Esophagus squamous epithelium (tissue), 5 donors: Measurements from ENCODE around the gene GPC3. TPM values are rescaled to one million over a fixed set of nuclear protein-coding genes. Genes with fewer than 3 reads are reported as not detected.

Experiments used
- DNase-seq: peaks from one replicate; lab custom pipeline; 2025; lab: John Stamatoyannopoulos, UW
- H3K27ac ChIP-seq, 4 donors: fragments of 200-600 bp; sonication (generic); one replicate each; pipeline ENCODE4 v1.5.1; 2016 to 2019; ENCODE audit warnings: mild to moderate bottlenecking in 1 of 4
- H3K27me3 ChIP-seq, 4 donors: fragments of 200-600 bp; sonication (generic); 1 replicate in 3 of 4; 2 replicates in 1 of 4; pipeline versions ENCODE4 v1.5.1 to v1.6.0; 2017 to 2021; ENCODE audit warnings: antibody characterized with exemption in 1 of 4
- H3K36me3 ChIP-seq, 3 donors: fragments of 200-600 bp; sonication (generic); one replicate each; pipeline ENCODE4 v1.5.1; 2016 to 2019
- H3K4me1 ChIP-seq, 3 donors: fragments of 200-600 bp; sonication (generic); one replicate each; pipeline ENCODE4 v1.5.1; 2017 to 2019
- H3K4me3 ChIP-seq, 4 donors: fragments of 200-600 bp; sonication (generic); 1 replicate in 3 of 4; 2 replicates in 1 of 4; pipeline ENCODE4 v1.5.1; 2016 to 2019; ENCODE audit warnings: mild to moderate bottlenecking in 2 of 4, moderate library complexity in 1 of 4
- H3K9me3 ChIP-seq, 3 donors: fragments of 200-600 bp; sonication (generic); one replicate each; pipeline ENCODE4 v1.5.1; 2016 to 2019
- POLR2A ChIP-seq, 4 donors: fragments of 450-650 bp; IDR thresholded peaks; one replicate each; pipeline ENCODE4 v1.6.1; 2017; ENCODE audit warnings: antibody characterized with exemption in 4 of 4, mild to moderate bottlenecking in 4 of 4, moderate library complexity in 3 of 4
- WGBS, 2 donors: methylation state at CpG; one replicate each; pipeline ENCODE4 v1.1.5; 2018; 5-methylcytosine and 5-hydroxymethylcytosine counted together
- intact Hi-C: fragments of 100-400 bp; cut with DNase I; formaldehyde crosslinking; loops from one replicate; pipeline ENCODE4 v1.15.0; 2022
- total RNA-seq, 4 donors: library from RNA; depleted of rRNA; stranded (reverse); fragments of >200 nt; gene quantifications; one replicate each; pipeline ENCODE4 v1.1.0, GENCODE V29; 2016
- TF ChIP-seq, protein P1 (sequence below), 6 experiments: fragments of 450-650 bp in 4 of 6; fragments of 200-600 bp in 2 of 6; sonication (generic) in 2 of 6; IDR thresholded peaks; one replicate each; pipeline ENCODE4 v1.5.1; 2016 to 2019; ENCODE audit warnings: antibody characterized with exemption in 6 of 6, mild to moderate bottlenecking in 4 of 6, moderate library complexity in 4 of 6
- donor health status: DM: yes; HTN: yes; CAD: no.

Gene GPC3
- total RNA-seq, 4 donors from 2014 or later = 0.44 to 2.8 (median 1.7) TPM; not detected in 1

DNA sequence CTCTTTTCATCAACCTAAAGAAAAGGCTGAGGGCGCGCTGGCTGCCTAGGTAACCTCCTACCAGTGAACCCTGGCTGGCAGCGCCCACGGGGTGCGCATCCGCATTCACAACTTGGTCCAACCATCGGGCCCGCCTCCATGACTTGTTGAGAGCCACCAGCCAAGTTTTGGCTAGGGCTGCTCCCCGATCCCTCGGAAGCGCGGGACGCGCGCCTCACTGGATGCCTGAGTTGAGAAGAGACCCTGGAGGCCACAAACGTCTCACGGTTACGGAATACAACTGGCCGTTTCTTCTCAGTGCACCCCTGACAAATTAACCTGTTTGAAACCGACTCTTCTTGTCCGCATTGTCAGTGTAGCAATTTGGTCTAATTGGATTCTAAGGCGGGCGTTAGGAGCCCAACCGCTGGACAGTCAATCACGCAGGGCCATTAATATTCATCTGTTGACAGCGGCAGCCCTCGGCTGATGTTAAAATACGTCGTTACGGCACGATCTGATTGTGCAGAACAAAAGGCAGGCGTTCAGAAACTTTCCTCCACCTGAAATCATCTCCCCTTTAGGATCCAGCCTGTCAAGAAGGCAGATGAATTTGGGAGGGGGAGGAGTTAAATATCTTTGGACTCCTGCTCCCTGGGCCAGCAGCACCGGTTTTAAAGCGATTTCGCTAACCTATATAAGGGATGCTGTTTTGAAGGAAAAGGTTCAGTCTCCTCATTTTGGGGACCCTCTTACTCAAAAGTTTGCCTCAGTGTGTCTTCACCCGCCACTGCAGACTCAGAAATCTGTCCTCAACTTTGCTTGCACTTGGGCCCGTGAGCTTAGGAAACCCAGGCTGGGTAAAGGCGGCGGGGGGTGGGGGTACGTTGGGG is 1.2 kb downstream of the GPC3 start:
- peak overlapping the region in 1 of 4 donors; percentile 17 for H3K4me3 ChIP-seq
- no peaks in the 10 kb centered on the region for H3K36me3 ChIP-seq
- TF ChIP-seq POLR2A (IDR thresholded peaks at IDR 0.05) = no peak
- TF ChIP-seq, protein P1, sequence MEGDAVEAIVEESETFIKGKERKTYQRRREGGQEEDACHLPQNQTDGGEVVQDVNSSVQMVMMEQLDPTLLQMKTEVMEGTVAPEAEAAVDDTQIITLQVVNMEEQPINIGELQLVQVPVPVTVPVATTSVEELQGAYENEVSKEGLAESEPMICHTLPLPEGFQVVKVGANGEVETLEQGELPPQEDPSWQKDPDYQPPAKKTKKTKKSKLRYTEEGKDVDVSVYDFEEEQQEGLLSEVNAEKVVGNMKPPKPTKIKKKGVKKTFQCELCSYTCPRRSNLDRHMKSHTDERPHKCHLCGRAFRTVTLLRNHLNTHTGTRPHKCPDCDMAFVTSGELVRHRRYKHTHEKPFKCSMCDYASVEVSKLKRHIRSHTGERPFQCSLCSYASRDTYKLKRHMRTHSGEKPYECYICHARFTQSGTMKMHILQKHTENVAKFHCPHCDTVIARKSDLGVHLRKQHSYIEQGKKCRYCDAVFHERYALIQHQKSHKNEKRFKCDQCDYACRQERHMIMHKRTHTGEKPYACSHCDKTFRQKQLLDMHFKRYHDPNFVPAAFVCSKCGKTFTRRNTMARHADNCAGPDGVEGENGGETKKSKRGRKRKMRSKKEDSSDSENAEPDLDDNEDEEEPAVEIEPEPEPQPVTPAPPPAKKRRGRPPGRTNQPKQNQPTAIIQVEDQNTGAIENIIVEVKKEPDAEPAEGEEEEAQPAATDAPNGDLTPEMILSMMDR (IDR thresholded peaks at IDR 0.05) = no peak
- intact Hi-C loops = no loop called here
- no peaks in the 10 kb centered on the region for H3K9me3 ChIP-seq
- no peak overlapping the region for H3K27ac ChIP-seq
- peaks cover 0 to 45% (median 0%) of the 10 kb centered on the region in 4 donors for H3K27me3 ChIP-seq
- DNase-seq = no peak
- H3K4me1 ChIP-seq = peaks cover 0 to 19% (median 4%) of the 10 kb centered on the region in 3 donors
- WGBS, 2 donors = 0 to 61% methylated on average over 3 to 24 of the region's 40 CpGs

DNA sequence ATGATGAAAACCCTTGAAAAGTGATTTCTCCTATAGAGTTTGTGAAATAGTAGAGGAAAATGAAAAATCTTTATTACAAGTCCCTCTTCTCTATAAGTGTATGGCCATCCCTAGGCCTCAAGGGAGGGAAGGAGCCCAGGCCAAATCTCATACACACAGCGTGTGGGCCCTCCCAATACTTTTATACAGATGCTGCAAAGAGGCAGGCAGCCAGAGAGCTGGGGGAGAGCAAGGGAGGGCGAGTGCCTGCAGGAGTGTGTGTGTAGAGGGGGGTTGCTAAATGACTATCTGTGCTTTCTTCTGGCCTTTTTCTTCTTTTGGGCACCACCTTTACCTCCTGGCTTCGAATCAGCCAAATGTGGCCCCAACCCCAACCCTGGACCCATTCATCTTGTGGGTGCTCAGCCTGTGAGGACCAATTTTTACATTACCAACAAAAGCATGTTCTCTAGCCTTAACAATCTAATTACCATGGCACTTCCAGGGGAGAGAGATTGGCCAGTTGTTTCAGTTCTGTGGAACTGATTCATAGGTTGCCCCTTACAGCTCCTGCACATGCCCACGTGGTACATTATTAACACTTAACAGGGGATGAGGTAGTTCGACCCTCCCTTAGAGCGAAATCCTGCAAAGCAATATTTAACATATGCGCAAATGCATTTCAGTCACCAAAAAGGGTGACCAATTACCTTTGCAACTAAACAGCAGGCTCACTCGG is 2.0 kb downstream of the GPC3 start:
- H3K4me1 ChIP-seq = peaks cover 0 to 19% (median 4%) of the 10 kb centered on the region in 3 donors
- intact Hi-C loops = no loop called here
- 53 to 78% methylated on average over 5 to 7 of the region's 8 CpGs for WGBS, 2 donors
- H3K27ac ChIP-seq = no peak overlapping the region
- no peaks in the 10 kb centered on the region for H3K36me3 ChIP-seq
- no peak for TF ChIP-seq POLR2A (IDR thresholded peaks at IDR 0.05)
- TF ChIP-seq, protein P1 (IDR thresholded peaks at IDR 0.05) = no peak
- H3K9me3 ChIP-seq = no peaks in the 10 kb centered on the region
- DNase-seq = no peak
- no peak overlapping the region for H3K4me3 ChIP-seq
- H3K27me3 ChIP-seq = peaks cover 0 to 45% (median 0%) of the 10 kb centered on the region in 4 donors

DNA sequence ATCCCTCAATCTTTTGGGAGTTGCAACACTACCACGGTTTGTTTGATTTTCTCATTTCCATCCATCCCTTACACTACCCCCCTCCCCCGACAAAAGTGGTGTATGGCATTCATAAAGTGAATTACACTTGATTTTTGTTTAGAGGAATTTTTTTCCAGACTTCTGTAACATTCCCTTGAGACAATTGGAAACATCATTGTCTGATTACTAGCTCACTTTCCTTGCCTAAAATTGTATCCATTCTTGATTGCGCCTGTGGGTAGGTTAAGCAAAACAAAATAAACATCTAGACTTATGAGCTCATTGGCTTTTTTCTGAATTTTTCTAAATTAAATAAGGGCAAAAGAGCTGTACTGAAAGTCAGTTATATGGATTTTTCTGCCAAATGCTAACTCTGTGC is 3.5 kb downstream of the GPC3 start:
- H3K4me3 ChIP-seq = no peak overlapping the region
- H3K27ac ChIP-seq = no peak overlapping the region
- DNase-seq = no peak

DNA sequence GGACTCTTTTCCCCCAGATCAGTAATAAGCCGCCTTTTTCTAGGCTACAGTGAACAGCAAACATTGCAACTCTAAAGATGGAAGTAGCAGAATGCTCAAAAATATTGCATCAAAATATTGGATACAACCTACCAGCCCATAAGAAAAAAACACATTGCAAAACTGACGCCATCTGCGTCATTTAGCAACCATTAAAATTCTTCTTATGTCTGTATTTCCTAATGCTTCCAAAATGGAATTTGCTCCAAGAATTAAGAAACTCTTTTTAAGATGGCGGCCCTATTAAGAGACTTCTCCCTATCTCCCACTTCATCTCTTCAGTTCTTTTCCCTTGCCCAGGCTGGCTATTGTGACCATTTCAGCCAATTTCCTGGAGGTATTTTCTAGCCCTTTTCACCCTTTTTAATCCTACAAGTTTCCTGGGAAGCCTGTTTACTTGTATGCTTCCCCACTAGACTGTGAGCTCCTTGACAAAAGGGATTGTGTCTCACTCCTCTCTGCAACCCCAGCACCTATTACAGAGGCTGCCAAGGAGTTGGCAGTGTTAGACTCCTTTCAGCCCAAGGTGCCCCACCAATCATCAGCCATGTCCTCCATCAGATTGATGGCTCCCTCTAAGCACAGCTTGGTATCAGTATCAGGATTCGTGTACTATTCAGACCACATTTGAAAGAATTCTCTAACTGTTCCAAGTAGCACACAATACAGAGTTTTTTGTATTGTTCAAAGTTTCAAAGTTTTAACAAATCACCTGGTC is 4.4 kb downstream of the GPC3 start:
- Histone ChIP-seq H3K9me3 (no peaks in the 10 kb centered on the region), H3K4me3 (no peak overlapping the region), H3K27me3 (peaks cover 0 to 28% (median 0%) of the 10 kb centered on the region in 4 donors), H3K27ac (no peak overlapping the region), H3K4me1 (peaks cover 0 to 16% (median 4%) of the 10 kb centered on the region in 3 donors), H3K36me3 (no peaks in the 10 kb centered on the region)
- no peak for DNase-seq
- intact Hi-C loops = no loop called here
- TF ChIP-seq, protein P1 (IDR thresholded peaks at IDR 0.05) = no peak
- TF ChIP-seq POLR2A (IDR thresholded peaks at IDR 0.05) = no peak
- 75 to 87% methylated on average over 5 of the region's 5 CpGs for WGBS, 2 donors

More for the DNA sequence above, 3.5 kb downstream of the GPC3 start:
- TF ChIP-seq POLR2A (IDR thresholded peaks at IDR 0.05) = no peak
- TF ChIP-seq, protein P1 (IDR thresholded peaks at IDR 0.05) = no peak
- WGBS, 2 donors = 50 to 53% methylated on average over 3 of the region's 3 CpGs
- Histone ChIP-seq H3K27me3 (peaks cover 0 to 37% (median 0%) of the 10 kb centered on the region in 4 donors), H3K4me1 (peaks cover 0 to 19% (median 4%) of the 10 kb centered on the region in 3 donors), H3K9me3 (no peaks in the 10 kb centered on the region), H3K36me3 (no peaks in the 10 kb centered on the region)
- intact Hi-C loops = no loop called here
